NCI-H2196 (cell line): Measurements from ENCODE around the gene STAMBPL1.

Experiments used
- DNase-seq: peaks from one replicate; lab custom pipeline; 2025; ENCODE audit not compliant: unreplicated experiment; lab: John Stamatoyannopoulos, UW

STAMBPL1 gene

DNA sequence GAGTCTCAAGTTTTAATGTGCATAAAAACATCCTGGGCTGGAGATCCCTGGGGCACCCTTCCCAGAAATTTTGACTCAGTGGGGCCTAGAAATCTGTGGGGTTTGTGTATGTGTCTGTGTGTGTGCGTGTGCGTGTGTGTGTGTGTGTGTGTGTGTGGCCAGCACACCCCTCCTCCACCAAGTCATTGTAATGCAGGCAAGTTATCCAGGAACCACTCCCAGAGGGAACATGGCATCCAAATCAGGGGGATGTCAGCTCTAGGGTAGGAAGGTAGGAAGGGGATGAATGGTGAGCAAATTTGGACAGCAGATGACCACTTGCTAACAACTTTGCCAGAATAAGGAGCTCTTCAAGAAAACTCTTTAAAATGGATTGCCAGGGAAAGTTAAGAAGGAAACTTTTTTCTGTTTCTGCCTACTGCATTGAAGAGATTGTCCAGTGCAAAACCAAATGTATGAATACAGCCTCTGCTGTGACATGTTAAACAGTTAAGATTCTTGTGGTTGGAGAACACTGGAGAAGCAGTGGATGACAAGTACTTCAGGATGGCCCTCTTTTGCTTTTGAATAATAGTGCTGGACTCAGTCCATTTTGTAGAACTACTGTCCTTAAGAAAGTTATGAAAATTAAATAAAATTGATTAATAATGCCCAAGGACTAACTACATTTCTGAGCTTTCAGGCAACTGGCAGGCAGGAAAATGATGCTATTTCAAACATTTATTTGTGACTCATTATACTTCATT lies 12.3 kb downstream of the STAMBPL1 start:
- no peak for DNase-seq

- DNase-seq = no peak
These were observed 13.6 kb downstream of the STAMBPL1 start for GRCh38 chr10:88893611-88894010.

DNA sequence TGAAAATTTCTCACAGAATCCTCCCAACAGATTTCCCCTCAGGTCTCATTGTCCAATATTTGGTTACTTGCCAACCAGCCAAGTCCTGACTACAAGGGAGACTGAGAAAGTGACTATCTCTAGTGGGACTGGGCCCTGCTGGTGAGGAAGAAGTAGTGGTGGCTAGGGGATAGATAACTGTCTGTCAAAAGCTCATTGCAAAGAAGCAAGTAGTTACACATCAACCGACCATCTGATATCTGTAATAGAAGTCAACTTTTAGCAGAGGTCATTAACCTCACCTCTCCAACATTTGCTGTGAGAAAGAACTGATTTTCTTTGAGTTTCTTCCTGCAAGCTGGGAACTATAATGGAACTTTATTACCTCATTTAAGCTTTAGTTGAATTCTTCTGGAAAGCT lies 15.2 kb downstream of the STAMBPL1 start:
- DNase-seq = no peak

DNA sequence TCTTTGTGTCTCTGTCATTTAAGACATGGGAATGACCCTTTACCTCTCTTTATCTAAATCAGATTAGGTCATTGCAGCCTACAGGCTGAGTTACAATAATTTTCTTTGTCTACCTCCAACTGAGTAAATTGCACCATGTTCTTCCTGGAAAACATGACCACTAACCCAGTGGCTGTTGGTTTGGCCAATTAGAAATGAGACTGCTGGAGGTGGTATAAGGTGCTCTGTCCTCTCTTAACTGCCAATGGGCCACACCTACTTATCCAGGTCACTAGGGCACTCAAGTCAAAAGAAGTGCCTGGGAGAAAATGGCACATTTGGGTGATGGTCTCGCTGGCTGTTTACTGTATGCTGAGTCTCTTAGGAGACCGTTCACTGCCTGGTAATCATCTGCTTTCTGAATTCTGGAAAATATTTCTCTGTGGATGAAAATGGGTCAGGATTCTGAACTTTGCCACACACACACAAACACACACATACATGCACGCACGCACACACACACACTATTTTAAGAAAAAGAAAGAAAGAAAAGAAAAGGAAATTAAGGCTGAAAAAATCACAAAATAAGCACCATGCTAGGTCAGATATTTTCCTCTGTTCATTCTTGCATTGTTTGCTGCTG lies 16.4 kb downstream of the STAMBPL1 start:
- DNase-seq = no peak

GRCh38 chr10:88896994-88897853 lies 17.2 kb downstream of the STAMBPL1 start:
- no peak for DNase-seq

DNA sequence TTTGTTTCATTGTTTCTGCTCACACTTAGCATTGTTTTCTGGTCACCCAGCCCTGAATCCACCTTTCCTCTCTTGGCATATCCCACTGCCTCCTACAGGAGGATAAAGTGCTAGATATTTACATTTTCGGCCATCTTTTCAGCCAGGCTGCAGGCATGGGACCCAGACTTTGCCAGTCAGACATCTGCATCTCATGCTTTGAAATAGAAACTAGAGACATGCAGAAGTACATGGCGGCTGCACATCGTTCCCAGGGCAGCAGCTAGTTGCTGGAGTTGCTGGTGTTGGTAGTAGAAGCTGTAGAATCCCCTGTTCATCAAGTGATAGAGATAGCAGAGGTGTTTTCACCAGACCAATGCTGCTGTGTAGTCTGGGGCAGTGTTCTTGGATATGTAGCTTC lies 18.7 kb downstream of the STAMBPL1 start:
- no peak for DNase-seq

GRCh38 chr10:88899886-88900285 lies 19.8 kb downstream of the STAMBPL1 start:
- no peak for DNase-seq

DNA sequence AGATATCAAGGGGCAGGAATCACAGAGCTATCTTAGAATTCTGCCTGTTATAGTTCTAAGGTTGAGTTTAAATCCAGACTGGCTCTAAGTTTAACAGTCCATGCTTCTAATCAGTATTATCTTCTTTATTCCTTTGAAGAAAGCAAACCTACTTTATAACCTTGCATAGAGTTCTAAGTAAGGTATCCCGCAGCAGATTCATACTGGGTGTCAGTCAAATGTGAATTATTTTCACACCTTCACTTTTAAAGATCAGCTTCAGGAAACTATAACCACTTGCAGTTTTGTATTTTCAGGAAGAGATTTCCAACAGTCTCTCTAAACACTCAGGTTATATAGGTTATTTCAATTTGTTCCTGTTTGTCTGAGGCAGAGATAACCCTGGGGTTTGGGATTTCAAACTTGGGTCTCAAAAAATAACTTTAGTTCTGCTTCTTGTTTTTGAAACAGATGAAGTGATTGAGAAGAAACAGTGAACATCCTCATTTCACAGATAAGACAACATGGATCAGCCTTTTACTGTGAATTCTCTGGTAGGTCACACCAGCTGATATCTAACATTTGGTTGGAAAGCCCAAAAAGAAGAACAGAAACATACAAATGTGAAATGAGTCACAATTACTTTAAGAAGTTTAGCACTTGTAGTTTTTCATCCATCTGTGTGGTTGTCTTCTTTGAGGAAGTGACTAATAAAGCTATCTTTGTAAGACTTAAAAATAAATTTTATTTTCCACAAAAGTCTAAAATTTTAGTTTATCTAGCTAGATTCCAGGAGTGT lies 21.4 kb downstream of the STAMBPL1 start:
- no peak for DNase-seq

DNA sequence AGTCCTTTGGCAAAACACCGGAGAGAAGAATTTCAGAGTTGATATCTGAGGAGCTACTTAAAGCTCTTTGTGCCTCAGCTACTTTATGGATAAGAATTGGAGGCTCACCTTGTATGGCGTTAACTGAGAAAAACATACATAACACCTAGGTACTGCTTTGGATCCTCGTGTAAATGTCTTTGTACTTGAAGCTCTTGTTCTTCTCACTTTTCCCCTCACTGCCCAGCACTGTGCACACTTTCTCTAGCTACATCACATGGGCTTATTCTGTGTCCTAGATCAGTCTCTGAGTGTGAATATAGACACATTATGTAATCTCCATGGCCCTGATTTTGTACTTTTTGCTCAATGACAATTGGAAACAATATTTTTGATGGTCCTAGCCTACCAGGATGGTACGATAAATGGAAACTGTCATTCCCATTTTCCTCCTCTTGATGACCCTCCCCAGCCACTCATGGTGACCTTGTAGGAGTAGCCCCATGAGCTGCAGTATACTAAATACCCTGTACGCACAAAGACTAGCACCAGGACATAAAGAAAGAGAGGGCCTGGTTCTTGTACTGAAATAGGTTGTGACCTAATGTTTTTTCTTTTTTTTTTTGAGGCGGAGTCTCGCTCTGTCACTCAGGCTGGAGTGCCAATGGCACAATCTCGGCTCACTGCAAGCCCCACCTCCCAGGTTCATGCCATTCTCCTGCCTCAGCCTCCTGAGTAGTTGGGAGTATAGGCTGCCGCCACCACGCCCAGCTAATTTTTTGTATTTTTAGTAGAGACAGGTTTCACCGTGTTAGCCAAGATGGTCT lies 22.1 kb downstream of the STAMBPL1 start:
- no peak for DNase-seq

- no peak for DNase-seq
These were observed 23.7 kb downstream of the STAMBPL1 start for GRCh38 chr10:88903715-88904114.

- DNase-seq = no peak
These were observed 26.9 kb downstream of the STAMBPL1 start for GRCh38 chr10:88906921-88907320.

- no peak for DNase-seq
These were observed 28.1 kb downstream of the STAMBPL1 start for GRCh38 chr10:88908194-88908593.

GRCh38 chr10:88911116-88911515 lies 31.1 kb downstream of the STAMBPL1 start:
- no peak for DNase-seq

GRCh38 chr10:88911851-88912250 lies 31.8 kb downstream of the STAMBPL1 start:
- DNase-seq = no peak

GRCh38 chr10:88913127-88913526 lies 33.1 kb downstream of the STAMBPL1 start:
- no peak for DNase-seq

DNA sequence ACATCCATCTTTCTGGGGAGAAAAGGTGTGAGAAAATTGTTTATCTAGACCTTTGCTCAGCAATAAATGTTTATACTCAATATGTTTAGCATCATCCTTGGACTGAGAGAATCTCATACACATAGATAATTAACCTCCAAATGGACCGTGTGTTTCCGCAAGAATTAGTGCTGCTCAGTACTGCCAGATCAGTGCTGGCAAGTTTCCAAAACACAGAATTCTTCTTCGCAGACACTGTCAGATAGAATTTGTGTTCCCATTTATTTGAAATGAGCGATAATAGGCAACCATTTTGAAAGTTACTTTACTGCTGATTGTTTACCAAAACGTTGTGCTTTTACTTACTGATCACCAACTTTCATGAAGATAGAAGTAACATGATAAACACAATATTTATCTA lies 33.7 kb downstream of the STAMBPL1 start:
- DNase-seq = no peak

DNA sequence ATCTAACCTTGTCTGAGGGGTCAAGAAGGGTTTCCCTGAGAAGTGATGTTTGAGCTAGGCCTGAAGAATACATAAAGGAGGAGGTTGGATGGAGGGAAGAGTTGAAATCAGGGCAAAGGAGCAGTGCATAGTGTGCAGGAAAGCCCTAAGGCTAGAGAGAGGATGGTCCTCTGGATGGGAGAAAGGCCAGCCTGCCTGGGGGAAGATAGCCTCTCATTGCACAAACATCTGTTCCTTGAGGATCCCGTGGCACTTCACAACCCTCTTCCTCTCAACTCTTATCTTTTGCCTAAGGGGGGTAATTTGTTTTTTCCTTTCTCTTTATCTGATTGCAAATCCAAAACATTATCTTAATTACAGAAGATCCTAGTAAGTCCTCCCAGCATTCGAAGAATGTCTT lies 35.7 kb downstream of the STAMBPL1 start:
- DNase-seq = no peak

- no peak for DNase-seq
These were observed 36.2 kb downstream of the STAMBPL1 start for GRCh38 chr10:88916231-88916630.

DNA sequence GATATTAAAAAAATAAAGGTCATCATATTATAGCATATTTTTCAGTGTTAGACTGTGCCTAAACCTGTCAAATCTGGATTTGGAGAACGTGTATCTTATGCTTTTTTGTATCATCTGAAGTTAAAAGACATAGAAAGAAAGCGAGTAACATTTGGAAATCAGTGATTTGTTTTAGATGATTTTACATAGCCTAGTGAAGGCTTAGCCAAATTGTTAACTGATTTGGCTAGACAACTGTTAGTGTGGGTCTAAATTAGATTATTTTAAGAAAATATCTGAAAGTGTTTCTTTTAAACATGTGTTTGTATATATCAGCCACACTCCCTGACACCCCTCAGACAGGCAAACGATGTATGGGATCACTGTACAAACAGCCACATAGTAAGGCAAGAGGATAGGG lies 36.9 kb downstream of the STAMBPL1 start:
- DNase-seq = no peak

DNA sequence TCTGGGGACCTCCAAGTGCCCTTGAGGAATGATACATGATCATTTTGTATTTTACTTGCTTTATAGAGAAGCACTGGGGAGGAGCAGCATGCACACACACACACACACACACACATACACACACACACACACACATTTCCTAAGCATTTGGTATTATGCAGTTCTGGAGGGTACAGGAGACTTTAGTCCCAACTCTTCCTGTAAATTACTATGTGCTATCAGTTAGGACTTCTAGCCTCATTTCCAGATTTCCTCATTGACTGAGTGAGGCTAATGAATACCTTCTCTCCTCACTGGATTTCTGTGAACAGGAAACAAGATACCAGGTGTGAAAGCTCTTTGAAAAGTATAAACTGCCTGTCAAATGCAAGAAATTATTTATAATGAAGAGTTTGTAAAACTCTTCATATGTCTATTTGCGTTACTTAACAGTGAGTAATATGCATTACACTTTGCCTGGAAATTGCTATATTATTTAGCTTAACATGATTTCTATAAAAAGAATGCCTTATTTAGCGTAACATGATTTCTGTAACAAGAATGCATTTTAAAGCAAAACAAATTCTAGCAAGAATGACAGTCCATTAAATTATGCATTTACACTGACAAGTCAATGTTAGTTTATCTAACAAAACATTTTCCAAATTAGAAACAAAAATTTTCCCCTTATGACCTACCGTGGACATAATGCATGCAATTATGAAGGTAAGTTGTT lies 38.3 kb downstream of the STAMBPL1 start:
- DNase-seq = no peak
